Measurements from ENCODE around the gene AGAP1. TPM values are rescaled to one million over a fixed set of nuclear protein-coding genes. Genes with fewer than 3 reads are reported as not detected.

The AGAP1 gene
- total RNA-seq, 4 donors from 2014 or later: 33.7 to 39.9 (median 35.6) TPM

- Histone ChIP-seq H3K4me1 (no peaks in the 10 kb centered on the region), H3K27ac (no peak overlapping the region), H3K36me3 (no peaks in the 10 kb centered on the region), H3K4me3 (no peak overlapping the region), H3K9me3 (peaks cover 0 to 18% (median 0%) of the 10 kb centered on the region in 4 donors), H3K27me3 (no peaks in the 10 kb centered on the region)
- WGBS, 2 donors: 74 to 82% methylated on average over 5 of the region's 5 CpGs
- DNase-seq (ENCODE audit: low spot score in 2 of 2): no peak
- no peak for TF ChIP-seq EP300 (IDR thresholded peaks at IDR 0.05)
- TF ChIP-seq, protein P1, sequence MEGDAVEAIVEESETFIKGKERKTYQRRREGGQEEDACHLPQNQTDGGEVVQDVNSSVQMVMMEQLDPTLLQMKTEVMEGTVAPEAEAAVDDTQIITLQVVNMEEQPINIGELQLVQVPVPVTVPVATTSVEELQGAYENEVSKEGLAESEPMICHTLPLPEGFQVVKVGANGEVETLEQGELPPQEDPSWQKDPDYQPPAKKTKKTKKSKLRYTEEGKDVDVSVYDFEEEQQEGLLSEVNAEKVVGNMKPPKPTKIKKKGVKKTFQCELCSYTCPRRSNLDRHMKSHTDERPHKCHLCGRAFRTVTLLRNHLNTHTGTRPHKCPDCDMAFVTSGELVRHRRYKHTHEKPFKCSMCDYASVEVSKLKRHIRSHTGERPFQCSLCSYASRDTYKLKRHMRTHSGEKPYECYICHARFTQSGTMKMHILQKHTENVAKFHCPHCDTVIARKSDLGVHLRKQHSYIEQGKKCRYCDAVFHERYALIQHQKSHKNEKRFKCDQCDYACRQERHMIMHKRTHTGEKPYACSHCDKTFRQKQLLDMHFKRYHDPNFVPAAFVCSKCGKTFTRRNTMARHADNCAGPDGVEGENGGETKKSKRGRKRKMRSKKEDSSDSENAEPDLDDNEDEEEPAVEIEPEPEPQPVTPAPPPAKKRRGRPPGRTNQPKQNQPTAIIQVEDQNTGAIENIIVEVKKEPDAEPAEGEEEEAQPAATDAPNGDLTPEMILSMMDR (IDR thresholded peaks at IDR 0.05): no peak
- no peak for TF ChIP-seq POLR2A (IDR thresholded peaks at IDR 0.05)
These were observed 8.5 kb upstream of the AGAP1 start for GRCh38 chr2:235485362-235485761.

DNA sequence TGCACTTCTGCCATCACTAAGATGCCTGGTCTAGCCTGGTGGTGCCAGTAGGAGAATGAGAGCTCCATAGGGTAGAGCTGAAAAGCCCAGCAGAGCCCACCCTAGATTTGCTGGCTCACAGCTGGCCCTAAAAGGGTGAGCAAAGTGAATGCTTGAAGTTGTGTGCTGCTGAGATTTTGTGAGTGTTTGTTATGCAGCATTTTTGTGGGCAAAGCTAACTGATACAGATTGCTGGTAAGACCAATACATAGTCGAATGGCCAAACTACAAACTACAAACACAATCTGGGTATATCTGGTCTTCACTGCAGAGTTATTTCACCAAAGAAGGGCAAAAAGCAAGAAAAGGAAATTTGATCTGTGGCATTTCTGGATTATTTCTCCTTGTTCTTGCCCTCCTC, 7.1 kb upstream of the AGAP1 start:
- H3K4me1 ChIP-seq: no peaks in the 10 kb centered on the region
- H3K4me3 ChIP-seq: no peak overlapping the region
- WGBS, 2 donors: 82 to 90% methylated on average over 1 of the region's 1 CpG
- TF ChIP-seq EP300 (IDR thresholded peaks at IDR 0.05) (no peak), POLR2A (IDR thresholded peaks at IDR 0.05) (no peak)
- TF ChIP-seq, protein P1 (IDR thresholded peaks at IDR 0.05): no peak
- no peaks in the 10 kb centered on the region for H3K27me3 ChIP-seq
- DNase-seq (ENCODE audit: low spot score in 2 of 2): no peak
- no peaks in the 10 kb centered on the region for H3K36me3 ChIP-seq
- H3K9me3 ChIP-seq: peaks cover 0 to 30% (median 0%) of the 10 kb centered on the region in 4 donors
- no peak overlapping the region for H3K27ac ChIP-seq

DNA sequence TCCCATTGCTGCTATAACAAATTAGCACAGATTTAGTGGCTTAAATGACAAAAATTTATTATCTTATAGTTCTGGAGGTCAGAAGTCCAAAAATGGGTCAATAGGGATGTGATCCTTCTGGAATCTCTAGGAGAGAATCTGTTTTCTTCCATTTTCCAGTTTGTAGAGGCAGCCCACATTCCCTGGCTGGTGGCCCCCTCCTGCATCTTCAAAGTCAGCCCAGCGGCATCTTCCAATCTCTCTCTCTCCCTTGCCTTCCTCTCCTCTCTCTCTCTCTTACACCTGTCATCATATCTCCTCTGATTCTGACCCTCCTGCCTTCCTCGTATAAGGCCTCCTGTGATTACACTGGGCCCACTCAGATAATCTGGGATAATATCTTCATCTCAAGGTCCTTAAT, 3.9 kb upstream of the AGAP1 start:
- no peak overlapping the region for H3K4me3 ChIP-seq
- peaks cover 0 to 7% (median 5%) of the 10 kb centered on the region in 4 donors for H3K4me1 ChIP-seq
- no peaks in the 10 kb centered on the region for H3K36me3 ChIP-seq
- no peak overlapping the region for H3K27ac ChIP-seq
- H3K27me3 ChIP-seq: no peaks in the 10 kb centered on the region
- no peak for DNase-seq (ENCODE audit: low spot score in 2 of 2)
- TF ChIP-seq, protein P1 (IDR thresholded peaks at IDR 0.05): no peak
- TF ChIP-seq POLR2A (IDR thresholded peaks at IDR 0.05): no peak
- TF ChIP-seq EP300 (IDR thresholded peaks at IDR 0.05): no peak
- peaks cover 0 to 33% (median 0%) of the 10 kb centered on the region in 4 donors for H3K9me3 ChIP-seq
- WGBS, 2 donors: 90% methylated on average over 2 of the region's 2 CpGs

DNA sequence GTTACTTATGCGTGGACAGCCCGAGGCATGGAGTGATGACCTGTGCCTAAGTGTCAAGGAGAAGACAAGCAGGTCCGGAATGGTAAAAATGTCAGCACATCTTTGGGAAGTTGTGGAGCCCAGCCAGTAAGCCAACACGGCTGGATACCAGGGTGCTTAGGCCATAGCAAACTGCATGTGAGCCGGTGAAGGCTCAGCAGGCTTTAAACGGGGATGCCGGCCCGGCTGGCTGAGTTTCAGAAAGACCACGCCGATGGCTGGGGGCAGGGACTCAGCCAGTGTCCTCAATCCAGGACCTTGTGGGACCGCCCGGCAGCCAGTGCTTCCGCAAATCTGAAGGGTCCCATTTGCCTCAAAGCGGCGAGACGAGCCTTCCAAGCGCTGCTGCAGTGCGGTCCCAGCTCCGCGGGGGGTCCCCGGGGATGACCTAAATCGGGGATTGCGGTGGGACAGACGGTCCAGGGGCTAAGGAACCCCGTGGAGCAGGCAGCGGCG, 946 bp upstream of the AGAP1 start:
- H3K4me3 ChIP-seq: peak overlapping the region in 3 of 4 donors; percentile 35 to 81 (median 52)
- 26 to 29% methylated on average over 20 to 22 of the region's 27 CpGs for WGBS, 2 donors
- no peaks in the 10 kb centered on the region for H3K27me3 ChIP-seq
- TF ChIP-seq EP300 (IDR thresholded peaks at IDR 0.05) (no peak), POLR2A (IDR thresholded peaks at IDR 0.05) (no peak)
- TF ChIP-seq, protein P1 (IDR thresholded peaks at IDR 0.05): no peak
- no peak for DNase-seq (ENCODE audit: low spot score in 2 of 2)
- no peaks in the 10 kb centered on the region for H3K36me3 ChIP-seq
- H3K9me3 ChIP-seq: peaks cover 0 to 21% (median 0%) of the 10 kb centered on the region in 4 donors
- peaks cover 0 to 35% (median 13%) of the 10 kb centered on the region in 4 donors for H3K4me1 ChIP-seq
- H3K27ac ChIP-seq: peak overlapping the region; percentile 77 to 93 (median 82)

- peak overlapping the region; percentile 35 to 81 (median 48) for H3K4me3 ChIP-seq
- peak in 1 of 2 donors; percentile 31 for DNase-seq (ENCODE audit: low spot score in 2 of 2)
- peak overlapping the region; percentile 77 to 93 (median 82) for H3K27ac ChIP-seq
- TF ChIP-seq POLR2A (IDR thresholded peaks at IDR 0.05) (peak in 1 of 2 donors; percentile 34), EP300 (IDR thresholded peaks at IDR 0.05) (peak in 1 of 2 donors; percentile 37)
- TF ChIP-seq, protein P1 (IDR thresholded peaks at IDR 0.05): peak in 1 of 5 experiments; percentile 18
- H3K9me3 ChIP-seq: peaks cover 0 to 21% (median 0%) of the 10 kb centered on the region in 4 donors
- no peaks in the 10 kb centered on the region for H3K36me3 ChIP-seq
- no peaks in the 10 kb centered on the region for H3K27me3 ChIP-seq
- H3K4me1 ChIP-seq: peaks cover 0 to 38% (median 13%) of the 10 kb centered on the region in 4 donors
- 2 to 4% methylated on average over 30 to 33 of the region's 33 CpGs for WGBS, 2 donors
These were observed 455 bp upstream of the AGAP1 start for GRCh38 chr2:235493402-235493774.
